GM19324 (cell line): ENCODE data around the gene GABRE.

Experiments
- ATAC-seq: cut with Tn5 transposase; IDR thresholded peaks from one replicate; pipeline ENCODE4 v1.9.1; 2021; ENCODE audit warnings: mild to moderate bottlenecking, moderate library complexity; ENCODE audit not compliant: unreplicated experiment, low FRiP score

GABRE gene

GRCh38 chrX:151974336-151975227 is at the start of gene GABRE:
Gene GABRE (minus strand): TSS chrX:151974676. CDS start chrX:151974625, 51 bp downstream.
- ATAC-seq = no peak

DNA sequence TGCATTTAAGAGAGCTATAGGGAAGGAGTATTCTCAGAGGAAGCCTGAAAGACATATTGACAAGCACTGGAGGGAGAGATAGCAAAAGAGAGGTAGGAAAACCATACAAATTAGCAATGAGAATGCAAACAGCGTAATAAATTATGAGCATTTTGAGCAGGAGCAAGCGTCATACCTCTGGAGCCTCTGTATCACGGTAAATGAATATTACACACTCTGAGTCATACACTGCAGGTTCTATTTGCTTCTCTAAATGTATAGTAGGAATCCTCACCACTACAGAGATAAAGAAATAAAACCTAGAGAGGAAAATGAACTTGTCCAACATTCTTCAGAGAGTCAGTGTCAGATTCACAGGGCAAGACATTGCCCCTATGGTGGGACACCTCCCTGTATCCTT is 46.4 kb upstream of the GABRE start:
- ATAC-seq = no peak

- no peak for ATAC-seq
These were observed 25.3 kb upstream of the GABRE start for GRCh38 chrX:151999813-152000212.

GRCh38 chrX:151997539-151997938 is 23.1 kb upstream of the GABRE start:
- ATAC-seq = no peak

DNA sequence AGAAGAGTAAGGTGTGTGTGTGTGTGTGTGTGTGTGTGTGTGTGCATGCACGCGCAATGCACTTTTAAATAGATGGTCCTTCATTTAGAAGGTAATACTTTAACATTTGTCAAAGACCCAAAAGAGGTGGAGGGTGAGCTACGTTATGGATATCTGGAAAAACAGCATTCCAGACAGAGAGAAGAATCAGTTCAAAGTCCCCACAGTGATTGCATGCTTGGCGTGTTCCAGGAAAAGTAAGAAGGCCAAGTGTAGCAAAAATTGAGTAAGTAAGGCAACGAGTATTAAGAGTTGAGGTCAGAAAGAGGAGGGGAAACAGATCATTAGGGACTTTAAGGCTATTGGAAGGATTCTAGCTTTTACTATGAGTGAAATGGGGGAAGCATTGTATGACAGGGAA is 21.9 kb upstream of the GABRE start:
- no peak for ATAC-seq

GRCh38 chrX:151994476-151994875 is 20.0 kb upstream of the GABRE start:
- ATAC-seq = no peak

DNA sequence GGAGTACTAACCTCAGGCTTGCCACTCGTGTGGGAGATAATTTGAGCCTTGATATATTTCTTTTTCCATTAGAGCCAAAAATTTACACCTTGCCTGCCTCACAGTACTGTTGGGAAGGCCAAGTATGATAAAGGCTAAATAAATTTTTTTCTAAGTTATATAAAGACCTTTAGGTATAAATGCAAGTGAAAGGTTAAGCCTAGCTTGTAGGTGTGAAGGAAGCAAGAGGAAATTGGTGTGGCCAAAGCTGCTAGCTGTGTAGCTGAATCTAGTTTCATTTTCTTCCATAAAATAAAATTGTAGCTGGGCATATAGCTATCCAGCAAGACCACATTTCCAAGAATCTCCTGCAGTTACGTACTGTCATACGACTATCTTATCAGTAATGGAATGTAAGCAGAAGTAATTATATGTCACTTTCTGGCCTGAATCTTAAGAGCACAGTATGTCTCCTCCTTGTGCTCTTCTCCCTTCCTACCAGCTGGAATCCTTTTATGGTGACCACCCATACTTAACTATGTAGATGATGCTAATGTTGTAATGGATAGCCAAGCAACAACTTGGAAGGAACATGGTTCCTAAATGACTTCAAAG is 14.3 kb upstream of the GABRE start:
- ATAC-seq = no peak

- no peak for ATAC-seq
These were observed 12.6 kb upstream of the GABRE start for GRCh38 chrX:151987108-151987507.

DNA sequence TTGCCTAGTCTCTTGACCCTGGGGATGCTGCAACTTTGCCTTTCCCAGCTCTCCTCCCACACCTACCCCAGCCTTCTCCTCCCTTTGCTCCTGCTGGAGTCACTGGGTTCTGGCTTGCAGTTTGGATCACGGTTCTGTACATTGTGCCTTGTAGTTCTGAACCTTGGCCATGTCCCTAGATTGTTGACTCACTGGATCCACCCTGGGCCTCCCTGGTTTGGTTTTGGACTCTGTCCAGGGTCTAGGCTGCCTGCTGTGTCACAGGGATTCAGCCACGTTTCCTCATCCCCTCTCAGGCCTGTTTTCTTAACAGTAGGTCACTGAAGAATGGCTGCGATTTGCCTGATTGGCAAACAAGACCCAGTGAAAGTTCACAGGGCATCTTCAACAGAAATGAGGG is 11.5 kb upstream of the GABRE start:
- ATAC-seq = no peak

DNA sequence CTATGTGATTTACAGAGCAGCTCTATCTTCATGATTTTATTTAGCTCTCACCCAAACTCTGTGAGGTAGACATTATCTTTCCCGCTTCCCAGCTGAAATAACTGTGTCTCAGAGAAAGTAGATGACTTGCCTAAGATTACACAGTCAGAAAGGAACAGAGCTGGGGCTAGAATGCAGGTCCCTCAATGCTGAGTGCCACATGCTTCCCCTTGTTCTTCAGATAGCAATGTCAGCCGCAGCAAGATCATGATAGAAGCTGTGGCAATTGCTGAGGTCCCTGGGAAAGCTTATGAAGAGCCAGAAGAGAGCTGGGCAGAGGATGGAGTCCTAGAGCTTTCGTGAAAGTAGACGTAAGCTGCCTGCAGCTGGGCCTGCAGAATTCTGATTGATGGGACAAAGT is 11.1 kb upstream of the GABRE start:
- no peak for ATAC-seq

DNA sequence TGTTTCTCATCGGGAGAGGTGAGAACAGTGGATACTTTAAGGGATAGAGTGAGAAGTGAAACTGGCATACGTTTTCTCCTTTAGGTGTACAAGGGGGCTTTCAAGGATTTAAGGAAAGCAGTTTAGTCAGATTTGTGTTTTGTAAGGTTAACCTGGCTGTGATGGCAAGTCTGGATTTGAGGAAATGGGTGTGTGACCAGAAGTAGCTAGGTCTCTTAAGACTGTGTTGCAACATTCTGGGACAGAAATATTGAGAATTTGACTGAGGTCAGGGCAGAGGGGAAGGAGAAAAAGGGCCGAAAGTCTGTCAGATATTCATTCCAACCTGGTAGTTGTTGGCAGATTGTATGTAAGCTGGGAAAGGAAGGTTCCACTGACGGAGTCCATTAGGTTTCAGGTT is 10.4 kb upstream of the GABRE start:
- ATAC-seq = no peak

DNA sequence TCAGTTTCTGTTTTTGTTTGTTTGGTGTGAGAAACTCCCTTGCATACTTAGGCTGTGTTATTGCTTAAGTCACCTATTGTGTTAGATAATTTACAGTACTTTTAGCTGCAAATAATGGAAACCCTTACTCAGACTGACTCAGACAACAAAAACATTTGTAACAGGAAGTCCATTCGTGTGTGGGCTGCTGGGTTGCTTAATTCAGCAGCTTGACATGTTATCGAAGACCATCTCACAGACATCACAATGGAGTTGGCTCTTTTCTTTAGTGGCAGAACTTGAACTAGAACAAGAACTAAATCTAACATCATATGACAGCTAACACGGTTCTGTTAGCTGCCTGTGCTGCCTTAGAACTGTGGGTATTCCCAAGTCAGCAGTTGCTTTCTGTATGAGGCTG is 9.9 kb upstream of the GABRE start:
- ATAC-seq = no peak

DNA sequence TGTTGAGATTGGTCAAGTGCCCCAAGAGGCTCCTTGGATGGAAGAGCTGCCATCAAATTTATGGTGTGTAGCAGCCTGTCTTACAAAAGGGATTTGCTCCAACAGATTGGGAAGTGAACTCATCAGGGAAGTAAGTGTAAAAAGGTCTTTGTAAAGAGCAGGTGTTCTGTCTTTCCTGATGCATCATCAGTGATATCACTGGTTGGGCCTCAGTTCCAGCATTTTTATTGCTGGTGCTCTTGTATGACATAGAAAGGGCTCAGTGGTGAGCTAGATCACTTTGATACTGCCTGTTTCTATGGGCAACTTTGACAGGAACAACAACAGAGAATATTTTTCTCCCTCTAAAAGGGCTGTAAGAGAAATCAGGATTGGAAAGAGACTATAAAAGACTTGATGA is 8.7 kb upstream of the GABRE start:
- ATAC-seq = no peak

DNA sequence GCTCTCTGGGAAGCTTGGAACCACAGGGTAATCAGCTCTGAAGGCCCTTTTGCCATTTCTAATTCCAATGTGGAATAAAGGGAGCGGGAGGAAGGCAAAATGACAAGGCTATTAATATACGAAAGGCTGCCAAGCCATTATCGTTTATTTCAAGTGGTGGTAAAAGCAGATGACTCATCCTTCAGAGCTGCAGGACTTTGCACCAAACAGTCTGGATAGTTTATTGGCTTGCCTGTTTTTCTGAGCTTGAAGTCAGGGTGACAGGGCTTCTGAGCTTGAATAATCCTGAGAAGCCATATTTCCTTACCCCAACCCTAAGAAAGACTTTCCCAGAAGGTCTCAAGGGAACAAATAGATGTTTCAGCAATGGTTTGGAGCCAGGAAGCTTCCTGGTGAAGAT is 7.7 kb upstream of the GABRE start:
- ATAC-seq = no peak

GRCh38 chrX:151981129-151981528 is 6.7 kb upstream of the GABRE start:
- ATAC-seq = no peak

- no peak for ATAC-seq
These were observed 3.4 kb upstream of the GABRE start for GRCh38 chrX:151977923-151978322.

GRCh38 chrX:151977009-151977408 is 2.5 kb upstream of the GABRE start:
- ATAC-seq = no peak

- no peak for ATAC-seq
These were observed 1.3 kb upstream of the GABRE start for GRCh38 chrX:151975736-151976275.

GRCh38 chrX:151975228-151975593 is 735 bp upstream of the GABRE start:
- no peak for ATAC-seq

DNA sequence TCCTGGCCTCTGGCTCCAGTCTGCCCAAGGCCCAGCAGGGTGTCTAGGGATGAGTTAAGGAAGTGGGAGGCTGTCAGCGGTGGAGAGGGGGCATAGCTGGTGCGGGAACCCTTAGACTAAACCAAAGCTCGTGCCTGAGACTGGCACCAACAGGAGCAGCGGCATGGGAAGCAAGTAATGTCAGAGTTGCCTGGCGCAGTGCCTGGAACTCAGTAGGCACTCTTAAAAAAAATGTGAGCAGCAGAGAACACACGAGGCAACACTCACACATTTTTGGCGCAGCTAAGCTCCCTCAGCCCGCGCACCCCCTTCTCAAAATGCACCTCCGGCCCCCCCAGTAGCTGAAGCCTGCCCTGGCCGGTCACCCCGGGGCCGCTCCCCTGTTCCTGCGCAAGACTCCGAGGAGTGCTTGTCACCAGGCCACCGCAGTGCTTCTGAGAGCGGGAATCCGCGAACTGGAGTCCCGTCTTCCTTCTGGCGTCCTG is 583 bp downstream of the GABRE start:
- ATAC-seq = no peak

GRCh38 chrX:151973060-151973661 is 1.3 kb downstream of the GABRE start:
- ATAC-seq = no peak
